Thymus (tissue), 11 donors: Measurements from ENCODE around the gene RALB. TPM values are rescaled to one million over a fixed set of nuclear protein-coding genes. Genes with fewer than 3 reads are reported as not detected.

Experiments
- DNase-seq, 9 donors: peaks; one replicate each; pipeline ENCODE4 v3.0.0-alpha.2; 2013; ENCODE audit warnings: low spot score in 9 of 9, low read depth in 6 of 9, missing footprints in 1 of 9
- H3K27ac ChIP-seq, 2 donors: one replicate each; pipeline ENCODE4 v1.5.1; 2013; ENCODE audit warnings: control low read depth in 1 of 2, low read depth in 1 of 2, low read length in 1 of 2, mild to moderate bottlenecking in 1 of 2, moderate library complexity in 1 of 2
- H3K27me3 ChIP-seq, 2 donors: one replicate each; pipeline ENCODE4 v1.5.1; 2013; ENCODE audit warnings: low read length in 1 of 2; ENCODE audit not compliant: control insufficient read depth in 2 of 2, insufficient read depth in 1 of 2
- H3K36me3 ChIP-seq, 2 donors: one replicate each; pipeline ENCODE4 v1.5.1; 2013; ENCODE audit warnings: low read length in 1 of 2, mild to moderate bottlenecking in 1 of 2, moderate library complexity in 1 of 2; ENCODE audit not compliant: control insufficient read depth in 2 of 2, insufficient read depth in 2 of 2
- H3K4me1 ChIP-seq, 2 donors: one replicate each; pipeline ENCODE4 v1.5.1; 2013; ENCODE audit warnings: low read length in 2 of 2; ENCODE audit not compliant: control insufficient read depth in 2 of 2, insufficient read depth in 2 of 2
- H3K4me3 ChIP-seq, 2 donors: one replicate each; pipeline ENCODE4 v1.5.1; 2013; ENCODE audit warnings: low read length in 2 of 2, control low read depth in 1 of 2, mild to moderate bottlenecking in 1 of 2
- H3K9me3 ChIP-seq, 2 donors: one replicate each; pipeline ENCODE4 v1.5.1; 2013; ENCODE audit warnings: low read length in 1 of 2, mild to moderate bottlenecking in 1 of 2; ENCODE audit not compliant: control insufficient read depth in 2 of 2, insufficient read depth in 1 of 2
- WGBS: extraction: QIAGEN DNeasy Blood & Tissue Kit; methylation state at CpG from one replicate; pipeline ENCODE4 v1.1.7; 2013; 5-methylcytosine and 5-hydroxymethylcytosine counted together
- polyA plus RNA-seq: library from polyadenylated mRNA; stranded (reverse); fragments of 200-250 nt; gene quantifications from one replicate; pipeline ENCODE4 v1.2.3, GENCODE V29; 2013
- total RNA-seq: library from RNA; stranded (reverse); fragments of 120-200 nt; gene quantifications from one replicate; pipeline ENCODE4 v1.2.4, GENCODE V29; 2013
- donor health status: healthy.

RALB gene
- total and polyA plus RNA-seq, 2 donors = 23.5 to 32.2 TPM

DNA sequence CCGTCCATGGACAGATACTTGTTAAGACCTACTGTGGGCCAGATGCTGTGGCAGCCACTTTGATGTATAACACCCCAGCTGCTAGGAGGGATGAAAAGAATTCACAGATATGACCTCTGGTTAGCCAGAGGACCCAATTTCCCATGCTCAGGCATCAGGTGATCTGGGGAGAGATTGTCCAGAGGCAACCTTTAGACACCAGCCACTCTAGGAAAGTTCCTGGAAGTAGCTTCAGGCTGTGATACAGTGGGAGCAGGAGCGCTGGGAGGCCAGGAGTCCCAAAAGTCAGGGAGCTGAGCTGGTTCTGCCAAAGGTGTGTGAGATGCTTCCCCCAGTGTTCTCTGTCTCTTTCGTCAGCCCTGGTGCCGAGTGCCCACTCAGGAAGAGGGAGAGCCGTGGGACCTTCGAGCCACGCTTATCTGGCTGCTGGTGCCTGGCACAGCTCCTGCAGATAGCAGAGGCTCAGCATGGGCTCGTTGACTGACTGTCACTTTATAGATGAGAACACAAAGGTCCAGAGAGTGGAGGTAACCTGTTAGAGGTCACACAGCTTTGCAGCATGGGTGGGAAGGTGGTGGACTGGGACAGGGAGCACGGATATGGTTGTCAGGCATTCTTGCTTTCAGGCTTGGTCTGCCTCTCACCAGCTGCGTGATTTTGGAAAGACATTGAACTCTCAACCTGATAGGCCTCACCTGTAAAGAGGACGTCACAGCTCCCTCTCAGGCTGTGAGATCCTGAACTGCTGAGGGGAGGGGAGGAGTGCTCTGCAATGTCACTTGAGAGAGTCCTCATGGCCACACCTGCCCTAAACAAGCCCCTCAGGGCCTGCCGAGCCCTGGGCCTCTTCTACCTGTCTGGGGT, 7.8 kb upstream of the RALB start:
- WGBS = 91% methylated on average over 12 of the region's 12 CpGs
- no peak for DNase-seq
- Histone ChIP-seq H3K4me3 (no peak overlapping the region), H3K9me3 (peaks cover 0 to 6% of the 10 kb centered on the region in 2 donors), H3K27ac (no peak overlapping the region), H3K36me3 (no peaks in the 10 kb centered on the region), H3K4me1 (peaks cover 0 to 23% of the 10 kb centered on the region in 2 donors), H3K27me3 (peaks cover 0 to 8% of the 10 kb centered on the region in 2 donors)

DNA sequence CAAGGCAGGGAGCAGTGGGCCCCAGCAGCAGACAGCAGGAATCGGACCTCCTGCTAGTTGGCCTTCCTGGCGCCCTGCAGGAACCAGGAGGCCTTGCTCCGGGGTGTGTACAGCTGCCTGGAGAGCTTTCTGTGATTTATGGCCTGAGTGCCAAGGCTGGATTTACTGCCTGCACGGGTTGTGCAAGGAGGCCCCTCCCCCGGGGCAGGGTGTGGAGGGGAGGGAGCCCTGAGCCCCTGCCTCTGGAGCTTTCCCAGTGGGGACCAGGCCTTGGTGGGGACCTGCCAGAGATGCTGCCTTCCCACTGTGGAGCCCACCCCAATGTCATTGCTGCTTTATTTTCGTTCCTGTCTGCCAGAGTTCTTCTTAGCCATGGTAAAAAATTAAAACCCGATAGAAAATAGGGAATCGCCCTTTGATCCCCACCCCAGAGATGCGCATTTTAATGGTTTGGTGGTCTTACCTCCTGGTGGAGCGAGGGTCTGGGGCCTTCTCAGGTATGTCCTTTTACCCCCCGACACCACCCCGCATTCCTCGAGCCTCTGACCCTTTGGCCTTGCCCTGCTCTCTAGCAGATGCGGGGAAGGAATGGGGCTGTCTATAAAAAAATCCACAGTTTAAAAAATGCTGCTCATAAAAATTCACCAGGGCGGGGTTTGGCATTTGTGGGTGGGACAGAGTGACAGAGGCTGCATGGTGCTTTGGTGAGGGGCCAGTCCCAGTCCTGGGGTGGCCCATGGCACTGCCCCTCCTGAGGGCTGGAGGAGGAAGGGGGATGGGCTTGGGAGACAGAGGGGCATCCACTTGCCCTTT, 6.9 kb upstream of the RALB start:
- DNase-seq = no peak
- Histone ChIP-seq H3K9me3 (peaks cover 0 to 6% of the 10 kb centered on the region in 2 donors), H3K36me3 (no peaks in the 10 kb centered on the region), H3K4me3 (no peak overlapping the region), H3K4me1 (peaks cover 0 to 23% of the 10 kb centered on the region in 2 donors), H3K27ac (no peak overlapping the region), H3K27me3 (peaks cover 0 to 11% of the 10 kb centered on the region in 2 donors)
- WGBS = 81% methylated on average over 15 of the region's 15 CpGs

DNA sequence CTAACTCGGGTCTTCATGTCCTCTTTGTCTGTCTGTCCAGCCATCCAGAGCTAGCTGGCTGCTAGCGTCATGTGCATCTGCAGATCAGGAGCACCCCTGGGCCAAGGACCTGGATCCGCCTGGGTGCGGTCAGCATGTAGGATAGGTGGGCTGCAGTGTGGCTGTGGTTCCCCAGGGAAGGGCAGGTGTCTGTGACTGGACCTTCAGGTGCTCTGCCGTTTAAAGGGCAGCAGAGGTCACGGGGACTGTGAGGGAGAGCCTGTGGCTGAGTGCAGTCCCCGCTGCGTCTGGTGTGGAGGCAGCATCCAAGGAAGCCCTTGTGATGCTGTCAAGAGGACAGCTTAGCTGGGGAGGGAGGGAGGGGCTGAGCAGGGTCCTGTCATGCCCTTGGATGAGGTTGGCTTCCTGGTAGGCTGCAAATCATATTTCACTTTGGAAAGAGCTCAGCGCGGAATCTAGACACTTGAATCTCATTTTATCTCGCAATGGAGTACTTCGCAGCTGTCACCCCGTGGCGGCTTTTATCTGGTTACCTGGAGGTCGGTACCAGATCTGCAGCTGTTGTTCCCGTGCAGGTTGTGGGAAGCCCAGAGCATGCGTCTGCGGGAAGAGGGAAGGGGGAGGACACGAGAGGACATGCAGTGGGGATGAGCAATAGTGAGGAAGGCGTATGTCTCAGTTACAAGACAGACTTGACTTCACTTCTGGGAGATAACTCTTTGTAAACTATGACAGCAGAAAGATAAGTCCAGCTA, 5.9 kb upstream of the RALB start:
- Histone ChIP-seq H3K27me3 (peaks cover 0 to 15% of the 10 kb centered on the region in 2 donors), H3K36me3 (no peaks in the 10 kb centered on the region), H3K9me3 (peaks cover 0 to 6% of the 10 kb centered on the region in 2 donors), H3K4me3 (no peak overlapping the region), H3K27ac (no peak overlapping the region), H3K4me1 (peaks cover under 1 to 23% of the 10 kb centered on the region in 2 donors)
- no peak for DNase-seq
- 64% methylated on average over 20 of the region's 20 CpGs for WGBS

DNA sequence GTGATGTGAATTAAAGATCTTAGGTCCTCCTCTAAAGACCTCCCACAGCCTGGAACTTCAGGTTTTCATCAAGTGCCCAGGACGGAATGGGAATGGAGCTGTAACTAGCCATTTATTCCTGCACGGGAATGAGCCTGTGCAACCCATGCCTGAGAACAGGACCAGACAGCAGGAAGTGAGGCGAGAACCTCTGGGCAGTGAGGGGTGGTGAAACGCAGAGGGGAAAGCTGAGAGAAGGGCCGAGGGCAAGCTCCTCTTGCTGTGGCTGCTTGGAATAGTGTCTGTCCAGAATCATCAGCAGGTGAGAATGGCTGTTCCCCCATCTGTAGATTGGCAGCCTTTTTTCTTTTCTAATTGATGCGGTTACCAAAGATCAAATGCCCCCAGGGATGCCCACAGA, 4.8 kb upstream of the RALB start:
- 92% methylated on average over 6 of the region's 6 CpGs for WGBS
- H3K4me3 ChIP-seq = no peak overlapping the region
- H3K27ac ChIP-seq = no peak overlapping the region
- no peaks in the 10 kb centered on the region for H3K36me3 ChIP-seq
- DNase-seq = no peak
- H3K4me1 ChIP-seq = peaks cover 3 to 27% of the 10 kb centered on the region in 2 donors
- H3K9me3 ChIP-seq = peaks cover 0 to 6% of the 10 kb centered on the region in 2 donors
- peaks cover 0 to 15% of the 10 kb centered on the region in 2 donors for H3K27me3 ChIP-seq

DNA sequence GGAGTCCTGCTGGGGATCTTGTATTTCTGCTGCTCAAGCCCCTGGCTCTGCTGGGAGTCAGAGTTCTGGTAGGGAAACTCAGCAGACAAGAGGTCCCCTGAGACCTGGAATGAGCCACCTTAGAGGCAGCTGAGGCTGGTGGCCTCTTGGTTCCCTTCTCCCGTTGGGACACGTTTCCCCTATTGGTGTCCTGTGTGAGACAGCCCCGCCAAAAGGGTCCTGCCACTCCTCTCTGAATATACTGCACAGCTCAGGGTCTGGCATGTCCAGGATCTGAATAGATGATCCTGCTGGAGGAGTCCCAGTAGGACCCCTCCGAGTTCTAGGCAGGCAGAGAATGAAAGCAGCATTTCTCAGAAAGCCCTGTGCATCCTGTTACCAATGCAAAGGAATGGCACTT, 2.0 kb upstream of the RALB start:
- 95% methylated on average over 4 of the region's 4 CpGs for WGBS
- Histone ChIP-seq H3K4me1 (peaks cover 11 to 38% of the 10 kb centered on the region in 2 donors), H3K27ac (no peak overlapping the region), H3K36me3 (no peaks in the 10 kb centered on the region), H3K27me3 (peaks cover 7 to 29% of the 10 kb centered on the region in 2 donors), H3K9me3 (no peaks in the 10 kb centered on the region), H3K4me3 (no peak overlapping the region)
- no peak for DNase-seq

DNA sequence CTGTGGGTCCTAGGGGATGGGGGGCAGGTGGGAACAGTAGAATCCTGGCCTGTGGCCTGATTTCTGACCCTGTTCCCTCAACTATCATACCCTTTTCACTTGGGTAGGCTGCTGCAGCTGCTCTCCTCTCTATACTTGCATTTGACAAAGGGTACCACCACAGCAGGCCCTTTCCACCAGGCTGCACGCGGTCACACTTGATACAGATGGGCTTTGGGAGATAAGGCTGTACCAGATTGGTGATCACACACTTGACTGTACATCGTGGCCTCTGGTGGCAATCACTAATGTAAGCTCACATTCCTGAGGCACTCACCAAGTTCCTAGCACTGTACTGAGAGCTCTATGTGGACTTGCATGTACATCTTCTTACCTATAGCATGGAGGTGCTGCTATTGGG, 1.6 kb upstream of the RALB start:
- 92% methylated on average over 3 of the region's 3 CpGs for WGBS
- Histone ChIP-seq H3K9me3 (no peaks in the 10 kb centered on the region), H3K4me3 (no peak overlapping the region), H3K27me3 (peaks cover 7 to 29% of the 10 kb centered on the region in 2 donors), H3K36me3 (no peaks in the 10 kb centered on the region), H3K27ac (no peak overlapping the region), H3K4me1 (peaks cover 11 to 37% of the 10 kb centered on the region in 2 donors)
- no peak for DNase-seq

DNA sequence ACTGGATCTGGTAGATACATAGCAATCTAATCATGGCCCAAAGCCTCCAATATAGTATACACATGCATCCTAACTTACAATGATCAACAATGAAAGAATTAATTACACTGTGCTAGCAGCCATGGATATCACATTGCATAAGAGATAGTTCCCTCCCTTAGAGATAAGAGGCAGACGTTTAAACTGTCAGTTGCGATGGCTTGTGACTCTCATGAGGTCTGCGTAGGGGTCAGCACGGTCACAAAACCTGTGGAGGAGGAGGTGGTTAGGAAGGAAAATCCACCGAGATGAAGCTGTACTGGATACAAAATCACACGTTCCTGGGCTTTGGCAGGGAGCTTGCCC, 800 bp upstream of the RALB start:
- no peak for DNase-seq
- Histone ChIP-seq H3K36me3 (no peaks in the 10 kb centered on the region), H3K27ac (no peak overlapping the region), H3K4me1 (peaks cover 11 to 35% of the 10 kb centered on the region in 2 donors), H3K9me3 (no peaks in the 10 kb centered on the region), H3K27me3 (peaks cover 7 to 29% of the 10 kb centered on the region in 2 donors), H3K4me3 (peak overlapping the region; percentile 93)
- WGBS = 19% methylated on average over 6 of the region's 6 CpGs

DNA sequence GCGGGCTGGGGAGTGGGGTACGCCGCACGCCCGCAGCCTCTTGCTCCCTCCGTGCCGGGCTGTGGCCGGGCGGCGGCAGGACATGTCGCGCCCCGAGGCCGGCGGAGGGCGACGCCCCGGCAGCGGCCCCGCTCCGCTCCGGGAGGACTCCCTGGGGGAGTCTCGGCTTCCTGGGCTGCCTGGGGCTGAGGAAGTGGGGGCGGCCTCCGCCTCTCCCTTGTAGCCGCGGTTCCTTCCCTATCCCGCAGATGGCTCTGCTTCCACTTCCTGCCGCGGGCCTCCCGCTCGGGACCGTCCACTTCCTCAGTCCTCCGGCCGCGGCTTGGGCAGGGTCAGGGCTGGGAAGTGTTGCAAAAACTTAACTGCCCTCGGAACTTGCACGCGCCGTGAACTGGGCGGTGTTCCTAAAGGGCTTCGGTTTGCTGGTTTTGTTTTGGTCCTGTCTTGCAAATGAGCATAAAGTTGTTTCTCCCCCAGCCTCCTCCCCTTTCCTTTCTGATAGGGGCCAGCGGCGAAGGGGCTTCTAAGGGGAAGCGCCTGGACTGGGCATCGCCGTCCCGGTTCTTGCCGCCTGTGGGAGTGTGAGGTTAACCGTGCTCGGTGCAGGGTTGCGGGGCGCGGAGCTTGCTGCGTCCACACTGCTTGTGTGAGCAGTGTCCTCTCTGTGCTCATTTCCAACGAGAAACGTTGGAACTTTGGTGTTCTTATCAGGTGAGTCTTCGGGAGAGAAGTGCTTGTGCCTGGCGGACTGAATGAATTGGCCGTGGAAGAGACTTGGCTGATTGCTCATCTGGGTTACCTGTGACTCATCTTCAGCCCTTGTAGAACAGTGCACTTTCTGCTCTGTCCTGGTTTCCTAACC, 600 bp downstream of the RALB start:
- H3K4me1 ChIP-seq = peaks cover 11 to 22% of the 10 kb centered on the region in 2 donors
- under 1% methylated on average over 60 of the region's 60 CpGs for WGBS
- peak in 5 of 9 donors; percentile 22 to 63 (median 44) for DNase-seq
- H3K4me3 ChIP-seq = peak overlapping the region; percentile 93
- peak overlapping the region; percentile 55 to 81 for H3K27ac ChIP-seq
- no peaks in the 10 kb centered on the region for H3K36me3 ChIP-seq
- peaks cover 7 to 26% of the 10 kb centered on the region in 2 donors for H3K27me3 ChIP-seq
- H3K9me3 ChIP-seq = no peaks in the 10 kb centered on the region
